ENCODE measurements around the gene AQP6. TPM values are rescaled to one million over a fixed set of nuclear protein-coding genes. Genes with fewer than 3 reads are reported as not detected.

Gene AQP6
- total and polyA plus RNA-seq, 10 of the 15 experiments (the other 5 are each of a cell fraction or from before 2014, with no cell fraction given): not detected

- no peak for TF ChIP-seq USF2 (IDR thresholded peaks at IDR 0.05; ENCODE audit: borderline replicate concordance, low read depth, low read length)
- TF ChIP-seq HSF1 (IDR thresholded peaks at IDR 0.05; ENCODE audit: low read depth, low read length): no peak
- TF ChIP-seq NFYB (IDR thresholded peaks at IDR 0.05; ENCODE audit: insufficient read depth, low read depth, low read length): no peak
- no peak for TF ChIP-seq ZBTB40 (IDR thresholded peaks at IDR 0.05; ENCODE audit: borderline replicate concordance)
- no peak for TF ChIP-seq ZBED1 (IDR thresholded peaks at IDR 0.05; ENCODE audit: borderline replicate concordance)
- TF ChIP-seq HCFC1 (IDR thresholded peaks at IDR 0.05; ENCODE audit: low read length): no peak
- TF ChIP-seq IRF3 (IDR thresholded peaks at IDR 0.05): no peak
These were observed 39.0 kb upstream of the AQP6 start (continued) for GRCh38 chr12:49933796-49934195.
